Gastroesophageal sphincter (tissue), 4 donors: ENCODE results near the gene PSMA7. TPM values are rescaled to one million over a fixed set of nuclear protein-coding genes. Genes with fewer than 3 reads are reported as not detected.

Experiments used
- ATAC-seq: fragments of 150-250 bp; one replicate; pipeline ENCODE4 v1.9.1; 2016; ENCODE audit warnings: mild to moderate bottlenecking, moderate library complexity
- H3K27ac ChIP-seq, 4 donors: fragments of 200-600 bp; sonication (generic) in 3 of 4; 1 replicate in 3 of 4; 2 replicates in 1 of 4; pipeline ENCODE4 v1.5.1; 2016 to 2019
- H3K27me3 ChIP-seq: fragments of 200-600 bp; sonication (generic); one replicate; pipeline ENCODE4 v1.5.1; 2019
- H3K36me3 ChIP-seq, 2 donors: fragments of 200-600 bp; sonication (generic); one replicate each; pipeline ENCODE4 v1.5.1; 2019; ENCODE audit warnings: control low read depth in 1 of 2
- H3K4me1 ChIP-seq, 3 donors: fragments of 200-600 bp; sonication (generic); 1 replicate in 2 of 3; 2 replicates in 1 of 3; pipeline ENCODE4 v1.5.1; 2016 to 2019; ENCODE audit warnings: control low read depth in 2 of 3
- H3K4me3 ChIP-seq, 2 donors: fragments of 200-600 bp; sonication (generic); one replicate each; pipeline ENCODE4 v1.5.1; 2019; ENCODE audit warnings: mild to moderate bottlenecking in 1 of 2, moderate library complexity in 1 of 2
- H3K9me3 ChIP-seq, 3 donors: fragments of 200-600 bp; sonication (generic); one replicate each; pipeline ENCODE4 v1.5.1; 2017 to 2019; ENCODE audit warnings: control low read depth in 2 of 3
- CTCF ChIP-seq, 4 experiments: fragments of 200-600 bp in 2 of 4; fragments of 450-650 bp in 2 of 4; sonication (generic) in 1 of 4; IDR thresholded peaks; one replicate each; pipeline ENCODE4 v1.5.1; 2017 to 2019; ENCODE audit warnings: antibody characterized with exemption in 4 of 4, mild to moderate bottlenecking in 2 of 4, moderate library complexity in 2 of 4
- EP300 ChIP-seq: sonication (generic); formaldehyde crosslinking; IDR thresholded peaks from one replicate; pipeline ENCODE4 v1.6.1; 2017; ENCODE audit warnings: antibody characterized with exemption, mild to moderate bottlenecking
- POLR2A ChIP-seq, 2 donors: fragments of 450-650 bp; IDR thresholded peaks; one replicate each; pipeline ENCODE4 v1.6.1; 2017; ENCODE audit warnings: antibody characterized with exemption in 2 of 2, mild to moderate bottlenecking in 2 of 2, moderate library complexity in 1 of 2
- POLR2AphosphoS5 ChIP-seq: sonication (generic); formaldehyde crosslinking; IDR thresholded peaks from one replicate; pipeline ENCODE4 v1.6.1; 2017; ENCODE audit warnings: antibody characterized with exemption
- WGBS, 2 donors: methylation state at CpG; one replicate each; pipeline ENCODE4 v1.1.5; 2018; ENCODE audit warnings: low coverage in 1 of 2; 5-methylcytosine and 5-hydroxymethylcytosine counted together
- total RNA-seq, 4 donors: library from RNA; depleted of rRNA; stranded (reverse); fragments of >200 nt; gene quantifications; one replicate each; pipeline ENCODE4 v1.1.0, GENCODE V29; 2016

Gene PSMA7
- total RNA-seq, 4 donors from 2014 or later = 253 to 352 (median 303) TPM

- TF ChIP-seq POLR2A (IDR thresholded peaks at IDR 0.05) = no peak
- TF ChIP-seq EP300 = no peak
- no peak for TF ChIP-seq POLR2AphosphoS5
- TF ChIP-seq CTCF (IDR thresholded peaks at IDR 0.05) = no peak
- no peak overlapping the region for H3K4me3 ChIP-seq
- H3K27me3 ChIP-seq = peaks cover 42% of the 10 kb centered on the region
- no peaks in the 10 kb centered on the region for H3K36me3 ChIP-seq
- no CpG with 5 or more reads among the region's 5 CpGs for WGBS, 2 donors
- H3K27ac ChIP-seq = no peak overlapping the region
- no peaks in the 10 kb centered on the region for H3K9me3 ChIP-seq
- peaks cover 0 to 31% (median 9%) of the 10 kb centered on the region in 3 donors for H3K4me1 ChIP-seq
- ATAC-seq = no peak
These were observed 24.1 kb downstream of the PSMA7 start for GRCh38 chr20:62119115-62119514.

DNA sequence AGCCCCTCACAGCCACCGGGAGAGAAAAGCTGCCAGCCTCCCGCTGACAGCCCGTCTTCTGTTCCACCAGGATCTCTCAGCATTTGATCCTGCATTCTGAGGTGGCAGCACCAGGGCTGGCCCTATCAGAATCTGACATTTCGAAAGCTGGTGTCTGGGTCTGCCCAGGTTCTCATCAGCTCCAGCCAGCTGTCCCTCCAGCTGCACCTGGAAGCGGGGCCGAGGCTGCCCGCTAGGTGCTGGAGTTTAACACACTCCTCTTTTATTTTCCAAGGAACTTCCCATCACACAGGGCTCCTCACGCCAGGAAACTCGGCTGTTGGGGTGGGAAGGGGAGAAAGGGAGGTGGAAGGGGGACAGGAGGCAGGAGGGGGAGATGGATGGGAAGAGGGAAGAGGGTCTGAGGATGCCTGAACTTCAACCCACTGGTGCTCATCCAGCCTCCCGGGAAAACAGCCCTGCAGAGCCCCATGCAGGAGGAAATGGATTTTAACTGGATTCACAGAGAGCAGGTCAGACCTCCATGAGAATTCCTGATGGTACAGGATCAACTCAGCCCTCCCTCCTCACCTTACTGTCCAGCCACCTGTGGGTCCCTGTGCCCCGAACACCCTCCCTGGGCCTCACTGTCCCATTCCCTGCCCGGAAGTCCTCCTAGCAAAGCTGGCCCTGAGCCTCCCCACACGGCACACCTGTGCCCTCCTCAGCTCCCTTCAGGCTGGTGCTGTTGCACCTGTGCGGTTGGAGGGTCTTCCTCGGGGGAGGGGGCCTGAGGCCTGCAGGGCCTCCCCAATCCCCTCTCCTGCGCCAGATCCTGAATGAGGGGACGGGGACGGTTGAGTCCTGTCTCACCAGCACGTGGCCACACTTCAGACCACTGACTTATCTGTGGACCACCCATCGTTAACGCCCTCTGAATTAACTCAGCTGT is 24.8 kb downstream of the PSMA7 start:
- no peak for ATAC-seq
- peaks cover 0 to 5% (median 0%) of the 10 kb centered on the region in 3 donors for H3K9me3 ChIP-seq
- H3K4me3 ChIP-seq = no peak overlapping the region
- H3K36me3 ChIP-seq = no peaks in the 10 kb centered on the region
- H3K27ac ChIP-seq = no peak overlapping the region
- H3K27me3 ChIP-seq = peaks cover 49% of the 10 kb centered on the region
- H3K4me1 ChIP-seq = peaks cover 0 to 24% (median 2%) of the 10 kb centered on the region in 3 donors
- TF ChIP-seq EP300 (no peak), POLR2AphosphoS5 (no peak), CTCF (IDR thresholded peaks at IDR 0.05) (no peak), POLR2A (IDR thresholded peaks at IDR 0.05) (no peak)
- 8% methylated on average over 2 of the region's 21 CpGs; no CpG with 5 or more reads in 1 of the 2 donors for WGBS, 2 donors

DNA sequence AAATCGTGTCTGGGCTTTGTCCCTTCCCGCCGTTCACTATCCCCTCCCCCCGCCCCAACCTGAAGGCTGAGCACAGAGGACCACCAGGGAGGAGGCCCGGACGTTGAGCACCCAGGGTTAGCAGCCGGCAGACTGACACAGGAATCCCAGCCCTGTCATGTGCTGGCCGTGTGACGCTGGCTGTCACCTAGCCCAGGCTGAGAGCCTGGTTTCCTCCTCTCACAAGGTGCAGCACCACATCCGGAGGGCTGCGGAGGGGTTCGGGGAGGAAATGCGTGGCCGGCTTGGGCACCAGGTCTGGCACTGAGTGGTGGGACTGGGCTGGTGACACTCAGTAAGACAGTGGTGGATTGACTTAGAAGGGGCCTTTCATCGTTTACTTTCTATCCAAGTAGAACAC is 25.5 kb downstream of the PSMA7 start:
- H3K4me1 ChIP-seq = peaks cover 0 to 19% (median 0%) of the 10 kb centered on the region in 3 donors
- H3K36me3 ChIP-seq = no peaks in the 10 kb centered on the region
- H3K27ac ChIP-seq = no peak overlapping the region
- H3K27me3 ChIP-seq = peaks cover 57% of the 10 kb centered on the region
- no peak for ATAC-seq
- peaks cover 0 to 12% (median 0%) of the 10 kb centered on the region in 3 donors for H3K9me3 ChIP-seq
- no peak overlapping the region for H3K4me3 ChIP-seq
- WGBS, 2 donors = 33% methylated on average over 1 of the region's 15 CpGs; no CpG with 5 or more reads in 1 of the 2 donors
- TF ChIP-seq POLR2AphosphoS5 = no peak
- TF ChIP-seq EP300 = no peak
- TF ChIP-seq CTCF (IDR thresholded peaks at IDR 0.05) = no peak
- no peak for TF ChIP-seq POLR2A (IDR thresholded peaks at IDR 0.05)

DNA sequence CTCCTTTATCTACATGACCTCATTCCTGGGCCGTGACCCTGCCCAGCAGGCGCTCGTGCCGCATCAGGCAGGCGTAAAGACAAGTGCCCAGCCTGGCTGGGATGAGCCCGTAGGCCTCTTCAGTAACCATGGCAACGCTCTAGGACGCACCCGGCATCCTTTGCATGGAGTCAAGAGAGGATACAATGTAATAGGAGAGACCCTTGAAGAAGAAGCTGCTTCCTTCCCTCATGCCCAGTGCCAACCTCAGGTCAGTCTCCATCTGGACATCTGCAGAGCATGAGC is 25.9 kb downstream of the PSMA7 start:
- H3K9me3 ChIP-seq = peaks cover 0 to 15% (median 0%) of the 10 kb centered on the region in 3 donors
- no peak overlapping the region for H3K4me3 ChIP-seq
- H3K4me1 ChIP-seq = peaks cover 0 to 19% (median 0%) of the 10 kb centered on the region in 3 donors
- H3K27me3 ChIP-seq = peaks cover 60% of the 10 kb centered on the region
- no peak for ATAC-seq
- WGBS, 2 donors = 38% methylated on average over 4 of the region's 9 CpGs; no CpG with 5 or more reads in 1 of the 2 donors
- H3K36me3 ChIP-seq = no peaks in the 10 kb centered on the region
- no peak for TF ChIP-seq EP300
- TF ChIP-seq CTCF (IDR thresholded peaks at IDR 0.05) = no peak
- TF ChIP-seq POLR2AphosphoS5 = no peak
- no peak for TF ChIP-seq POLR2A (IDR thresholded peaks at IDR 0.05)
- no peak overlapping the region for H3K27ac ChIP-seq
